Measurements from ENCODE around the gene LINC01488. TPM values are rescaled to one million over a fixed set of nuclear protein-coding genes. Genes with fewer than 3 reads are reported as not detected.

Gene LINC01488
- total RNA-seq, result not detected in 2 replicates

DNA sequence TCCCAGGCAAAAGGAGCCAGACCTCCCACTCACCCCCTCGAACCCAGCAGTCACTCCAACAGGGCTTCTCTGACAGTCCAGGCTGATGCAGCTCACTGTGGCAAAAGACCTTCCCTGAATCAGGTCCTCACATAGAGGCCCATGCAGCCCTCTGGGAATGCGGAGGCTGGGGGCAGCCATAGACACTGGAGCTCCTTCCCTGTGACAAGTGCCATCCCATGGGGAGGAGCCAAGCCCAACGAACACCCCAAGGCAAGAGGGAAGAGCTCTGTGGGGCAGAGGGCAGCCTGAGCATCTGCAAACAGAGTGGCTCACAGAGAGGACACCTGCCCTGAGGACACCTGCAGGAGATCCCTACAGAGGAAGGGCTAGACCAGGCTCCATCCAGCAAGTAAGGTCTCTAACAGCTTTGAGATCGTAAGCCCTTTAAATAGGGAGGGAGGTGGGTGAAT, at the start of gene LINC01488:
Gene LINC01488 (plus strand): TSS at position 271 of the 452 bp plus-strand sequence.

Other genes with a start within 250 kb of the LINC01488 start
- gene MYEOV, start 187.5 kb upstream of the LINC01488 start, total RNA-seq, result 0.33 and 1.5 TPM in 2 replicates
- gene CCND1, start 159.5 kb downstream of the LINC01488 start, total RNA-seq, result 323 and 360 TPM in 2 replicates
- gene LTO1, start 193.7 kb downstream of the LINC01488 start, total RNA-seq, result 21.6 and 22.9 TPM in 2 replicates
- gene FGF19, start 222.4 kb downstream of the LINC01488 start, total RNA-seq, result not detected in 2 replicates